GM19468 (cell line): ENCODE data around the gene IL22RA2.

Experiments
- ATAC-seq: cut with Tn5 transposase; IDR thresholded peaks from one replicate; pipeline ENCODE4 v1.9.1; 2021; ENCODE audit warnings: mild to moderate bottlenecking, moderate library complexity, moderate number of reproducible peaks; ENCODE audit not compliant: unreplicated experiment; ENCODE audit errors: extremely low read depth

Gene IL22RA2

DNA sequence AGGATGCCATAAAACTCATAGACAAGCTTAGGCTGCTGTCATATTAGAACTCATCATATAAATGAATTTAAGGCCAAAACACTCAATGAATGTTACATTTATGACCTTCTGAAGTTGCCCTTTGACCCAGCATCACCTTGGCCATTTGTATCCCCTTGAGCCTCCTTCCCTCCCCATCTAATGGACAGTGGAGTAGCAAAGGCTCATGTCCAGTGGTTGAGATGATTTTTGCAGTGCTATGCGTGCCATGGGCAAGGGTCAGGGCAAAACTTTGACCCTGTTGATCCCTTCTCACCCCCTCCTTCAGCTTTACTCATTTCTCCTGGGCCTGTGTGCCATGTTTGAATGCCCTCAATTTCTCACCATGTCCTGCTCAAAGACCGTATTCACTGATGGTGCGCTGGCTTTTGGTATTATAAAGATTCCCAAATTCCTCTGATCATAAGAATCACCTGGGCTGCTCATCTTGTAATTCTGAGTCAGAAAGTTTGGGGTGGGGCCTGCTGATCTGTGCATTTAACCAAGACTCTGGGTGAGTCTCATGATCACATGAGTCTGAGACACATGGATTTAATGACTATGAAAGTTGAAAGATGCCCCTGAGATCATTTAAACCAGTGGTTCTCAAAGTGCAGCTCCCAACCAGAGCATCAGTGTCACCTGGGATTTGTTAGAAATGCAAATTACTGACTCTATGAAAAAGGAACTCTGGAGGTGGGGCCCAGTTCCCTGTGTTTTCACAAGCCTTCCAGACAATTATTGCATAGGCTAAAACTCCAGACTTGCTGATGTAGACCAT lies 71.2 kb downstream of the IL22RA2 start:
- ATAC-seq, result no peak

DNA sequence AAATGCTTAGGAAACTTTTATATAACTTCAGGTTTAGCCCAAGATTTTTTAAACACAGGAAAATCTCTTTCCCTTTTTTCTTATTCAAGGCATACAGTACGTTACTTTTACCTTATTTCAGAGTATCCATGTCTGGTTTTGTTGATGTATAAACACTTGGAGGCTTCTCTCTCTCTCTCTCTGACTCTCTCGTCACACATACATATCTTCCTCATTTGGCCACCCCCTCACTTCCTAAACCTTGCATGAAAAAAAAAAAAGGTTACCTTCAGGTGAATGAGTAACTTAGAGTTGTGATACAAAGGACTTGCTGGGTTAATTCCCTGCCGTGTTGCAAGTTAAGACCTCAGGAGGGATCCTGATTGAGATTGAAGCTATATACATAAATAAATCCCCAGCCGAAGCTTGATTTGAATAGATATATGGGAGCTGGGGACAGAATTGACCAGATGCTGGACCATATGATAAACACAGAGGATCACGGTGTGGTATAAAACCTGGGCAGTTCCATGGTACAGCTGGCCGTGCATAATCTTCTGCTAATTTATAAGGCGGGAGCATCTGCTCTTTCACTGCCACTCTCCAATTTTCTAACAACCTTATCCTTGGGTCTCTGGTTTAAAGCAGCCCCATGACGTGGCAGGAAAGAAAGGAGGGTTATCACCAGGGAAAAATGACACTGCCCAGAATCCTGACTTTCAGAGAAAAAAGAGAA lies 73.6 kb downstream of the IL22RA2 start:
- no peak for ATAC-seq

- no peak for ATAC-seq
Measured at GRCh38 chr6:137097526-137097925, 75.9 kb downstream of the IL22RA2 start.

- ATAC-seq, result no peak
Measured at GRCh38 chr6:137097057-137097456, 76.4 kb downstream of the IL22RA2 start.

DNA sequence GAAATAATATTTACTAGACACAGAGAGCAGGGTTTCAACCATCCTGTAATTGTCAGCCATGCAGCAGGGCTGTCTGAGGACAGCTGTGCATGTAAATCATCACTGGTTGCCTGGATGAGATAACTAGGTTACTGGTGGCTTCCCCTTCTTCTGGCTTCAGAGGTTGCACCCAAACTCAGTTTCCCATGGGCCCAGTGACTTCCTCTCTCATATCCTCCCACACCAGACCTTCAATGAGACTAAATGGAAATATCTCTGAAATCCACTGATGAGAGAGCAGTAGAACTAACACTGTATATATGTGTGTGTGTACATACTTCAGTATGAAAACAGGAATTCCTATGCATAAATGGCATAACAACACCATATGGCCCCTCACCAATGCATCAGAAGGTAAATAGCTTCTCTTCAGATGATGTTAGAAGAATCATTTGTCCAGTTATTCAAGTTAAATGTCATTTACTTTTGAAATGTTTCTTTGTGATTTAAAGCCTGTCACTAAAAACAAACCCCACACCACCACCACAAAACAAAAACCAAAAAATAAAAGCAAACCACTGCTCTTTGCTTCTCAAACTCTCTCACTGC lies 77.7 kb downstream of the IL22RA2 start:
- peak; percentile 62 for ATAC-seq

- ATAC-seq, result no peak
Measured at GRCh38 chr6:137095093-137095492, 78.4 kb downstream of the IL22RA2 start.

DNA sequence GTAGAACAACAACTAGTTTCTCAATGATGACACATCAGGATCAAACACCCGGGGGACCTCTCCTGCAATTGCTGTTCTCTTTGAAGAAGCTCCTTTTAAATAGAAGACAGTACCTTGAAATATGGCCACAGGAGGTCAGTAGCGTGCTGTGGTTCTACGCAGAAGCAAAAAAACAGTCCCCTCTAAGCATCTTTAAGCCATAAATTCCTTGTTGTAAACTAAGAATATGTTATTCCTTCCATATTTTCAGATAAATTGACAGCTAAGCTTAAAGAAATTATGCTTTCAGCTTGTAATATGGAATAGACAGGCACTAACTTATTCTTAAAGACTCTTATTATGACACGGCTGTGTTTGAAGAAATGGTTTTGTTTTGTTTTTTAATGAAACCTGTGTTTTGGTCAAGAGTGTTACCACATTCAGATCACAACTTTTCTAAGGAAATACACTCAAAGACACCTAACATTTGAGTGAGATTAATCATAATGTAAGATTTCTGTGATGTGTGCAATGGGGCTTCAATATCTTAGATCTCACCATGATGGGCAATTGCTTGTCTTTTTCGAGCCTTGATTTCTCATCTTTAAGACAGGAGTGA lies 78.9 kb downstream of the IL22RA2 start:
- peak; percentile 16 for ATAC-seq
